Measurements from ENCODE around the gene TTC7B.
"Not testable (repeated sequence)": the region's sequence is repeated elsewhere in the genome, so short reads cannot be mapped to it uniquely, and the experiment has no call there.

Gene TTC7B

GRCh38 chr14:90830931-90831701 is 14.9 kb upstream of the TTC7B start:
- no peak for DNase-seq

GRCh38 chr14:90829677-90830076 is 13.4 kb upstream of the TTC7B start:
- DNase-seq = no peak

GRCh38 chr14:90828642-90829487 is 12.6 kb upstream of the TTC7B start:
- no peak for DNase-seq

DNA sequence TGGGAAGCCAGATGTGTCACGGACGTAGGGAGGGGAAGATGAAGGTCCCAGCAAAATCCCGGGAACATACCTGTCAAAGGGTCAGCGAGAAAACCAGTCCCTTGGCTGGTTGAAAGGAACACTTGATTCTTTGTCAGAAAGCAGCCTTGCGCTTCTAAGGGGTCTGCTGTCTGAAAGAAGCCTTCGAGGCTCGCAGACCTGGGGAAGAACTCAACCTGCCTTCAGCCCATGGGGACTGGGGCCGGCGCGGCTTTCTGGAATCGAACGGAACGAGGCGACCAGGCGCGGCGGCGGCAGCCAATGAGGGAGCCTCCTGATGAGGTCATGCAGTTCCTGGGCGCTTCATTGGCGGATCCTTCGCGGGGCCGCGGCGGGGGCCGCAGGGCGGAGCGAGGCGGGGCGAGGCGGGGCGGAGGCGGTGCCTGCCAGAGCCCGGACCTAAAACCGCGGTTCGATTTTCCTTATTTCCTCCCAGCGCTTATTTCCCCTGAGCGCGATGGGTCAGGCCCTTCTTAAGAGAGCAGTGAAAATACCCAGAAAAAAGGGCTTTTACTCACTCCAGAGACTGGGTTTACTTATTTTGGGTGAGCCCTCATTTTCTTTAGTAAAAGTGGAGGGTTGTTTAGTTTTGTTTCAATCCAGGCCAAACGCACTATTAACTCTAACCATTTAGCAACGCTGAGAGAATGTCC is 11.8 kb upstream of the TTC7B start:
- DNase-seq = peak; percentile 93

DNA sequence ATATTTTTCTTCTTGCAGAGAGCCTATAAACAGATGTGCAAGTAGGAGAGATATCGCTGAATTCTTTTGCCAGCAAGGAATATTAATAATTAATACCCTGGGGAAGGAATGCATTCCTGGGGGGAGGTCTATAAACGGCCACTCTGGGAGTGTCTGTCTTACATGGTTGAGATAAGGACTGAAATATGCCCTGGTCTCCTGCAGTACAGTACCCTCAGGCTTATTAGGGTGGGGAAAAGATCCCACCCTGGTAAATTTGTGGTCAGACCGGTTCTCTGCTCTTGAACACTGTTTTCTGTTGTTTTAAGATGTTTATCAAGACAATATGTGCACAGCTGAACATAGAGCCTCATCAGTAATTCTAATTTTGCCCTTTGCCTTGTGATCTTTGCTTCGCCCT is 7.3 kb upstream of the TTC7B start:
- not testable (repeated sequence) for DNase-seq

DNA sequence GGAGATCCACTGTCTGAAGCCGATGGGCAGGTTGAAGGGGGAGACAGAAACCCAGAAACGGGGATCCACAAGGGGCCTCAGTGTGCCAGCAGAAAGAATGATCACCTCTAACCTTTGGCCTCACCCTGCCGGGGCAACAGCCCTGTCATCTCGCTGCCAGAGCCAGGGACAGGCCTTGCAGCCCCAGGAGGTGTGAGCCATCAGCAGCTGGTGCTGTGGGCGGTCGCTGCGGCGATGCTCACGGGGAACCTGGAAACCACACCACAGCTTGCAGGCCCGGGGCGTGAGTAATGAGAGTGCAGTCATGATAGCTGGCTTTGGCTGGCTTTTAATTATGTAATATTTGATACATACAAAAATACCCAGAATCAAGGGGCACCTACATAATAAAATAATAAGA is 4.7 kb upstream of the TTC7B start:
- DNase-seq = peak; percentile 37

DNA sequence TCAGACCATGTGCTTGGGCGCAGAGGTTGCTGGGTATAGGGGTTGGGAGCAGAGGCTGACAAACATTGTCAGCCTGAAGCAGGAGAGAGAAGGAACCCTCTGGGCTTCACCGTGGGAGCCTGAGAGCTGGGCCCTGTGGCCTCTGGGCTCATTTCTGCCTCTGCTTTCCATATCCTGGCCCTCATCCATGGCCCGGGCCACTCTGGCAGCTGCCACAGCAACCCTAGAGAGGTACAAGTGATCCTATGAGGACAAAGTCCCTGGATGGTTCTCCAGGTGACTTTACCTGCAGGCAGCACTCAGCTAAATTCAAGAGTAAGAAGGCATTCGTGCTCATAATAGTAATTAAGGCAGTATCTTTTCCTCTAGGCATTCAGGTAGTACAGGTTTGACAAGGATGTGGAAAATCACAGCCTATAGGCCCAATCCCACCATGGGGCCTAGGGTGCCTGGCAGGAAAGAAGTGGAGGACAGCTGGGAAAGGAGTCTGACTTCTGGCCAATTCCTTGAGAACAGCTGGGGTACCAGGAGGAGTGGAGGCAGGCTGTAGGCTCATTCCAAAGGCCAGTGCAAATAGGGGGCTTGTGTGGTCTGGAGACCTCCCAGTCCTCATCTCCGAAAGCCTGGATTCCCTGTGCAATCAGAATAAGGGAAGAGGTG is 3.6 kb upstream of the TTC7B start:
- no peak for DNase-seq

- DNase-seq = no peak
These were observed 2.5 kb upstream of the TTC7B start for GRCh38 chr14:90818715-90819114.

GRCh38 chr14:90816681-90817436 is 629 bp upstream of the TTC7B start:
- DNase-seq = no peak

- no peak for DNase-seq
These were observed 733 bp downstream of the TTC7B start for GRCh38 chr14:90815572-90815821.

- DNase-seq = no peak
These were observed 1.2 kb downstream of the TTC7B start for GRCh38 chr14:90814806-90815571.

GRCh38 chr14:90813442-90813841 is 2.8 kb downstream of the TTC7B start:
- no peak for DNase-seq

GRCh38 chr14:90812109-90812508 is 4.1 kb downstream of the TTC7B start:
- DNase-seq = no peak

DNA sequence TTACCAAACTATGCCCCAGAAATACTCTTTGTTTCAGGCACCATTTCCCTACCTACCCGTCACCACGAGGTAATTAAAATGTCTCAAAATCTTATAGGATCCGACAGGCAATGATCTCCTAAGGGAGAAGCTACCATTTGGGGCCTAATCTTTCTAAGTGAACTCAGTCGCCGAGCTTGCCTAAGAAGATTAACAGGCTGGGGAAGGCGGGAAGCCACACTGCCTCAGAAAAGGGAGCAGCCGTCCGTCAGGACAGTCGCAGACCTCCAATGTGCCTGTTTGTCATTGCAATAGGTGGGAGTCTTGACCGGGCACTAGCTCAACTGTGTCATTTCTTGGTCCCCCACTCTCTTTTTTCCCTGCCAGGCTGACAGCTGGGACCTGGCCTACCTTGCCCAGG is 4.6 kb downstream of the TTC7B start:
- no peak for DNase-seq

- DNase-seq = no peak
These were observed 5.4 kb downstream of the TTC7B start for GRCh38 chr14:90810806-90811205.

DNA sequence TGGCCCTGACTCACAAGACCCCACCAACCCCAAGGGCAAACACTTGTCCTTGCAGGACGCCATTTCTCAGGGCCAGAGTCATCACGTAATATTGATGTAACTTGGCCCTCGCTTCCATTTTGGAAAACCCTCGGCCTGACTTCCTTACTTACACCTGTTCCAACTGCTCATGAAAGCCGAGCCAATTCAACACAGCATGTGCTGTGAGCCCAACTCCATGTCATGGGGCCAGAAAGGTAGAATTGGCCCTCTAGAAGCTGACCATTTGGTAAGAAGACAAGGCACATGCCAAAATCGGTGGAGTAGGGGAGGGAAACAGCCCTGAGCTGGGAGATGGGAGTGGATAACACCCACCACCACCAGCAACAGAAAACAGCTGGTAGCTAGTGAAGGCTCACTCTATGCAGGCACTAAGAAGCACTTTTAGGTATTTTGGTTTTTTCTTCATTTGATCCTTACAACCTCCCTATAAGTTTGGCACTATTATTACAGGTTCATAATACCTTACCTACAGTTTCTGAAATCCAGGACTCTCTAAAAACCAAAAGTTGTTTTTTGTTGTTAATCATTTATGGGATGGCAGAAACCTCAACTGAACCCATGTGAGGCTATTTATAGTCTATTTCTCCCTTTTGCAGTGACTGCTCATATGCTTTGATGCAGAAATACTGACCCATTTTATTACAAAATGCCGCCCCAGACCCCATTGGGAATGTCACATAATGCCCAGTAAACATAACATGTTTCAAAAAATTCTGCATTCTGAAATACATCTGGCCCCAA is 6.5 kb downstream of the TTC7B start:
- DNase-seq = no peak

- no peak for DNase-seq
These were observed 7.3 kb downstream of the TTC7B start for GRCh38 chr14:90808759-90809529.

DNA sequence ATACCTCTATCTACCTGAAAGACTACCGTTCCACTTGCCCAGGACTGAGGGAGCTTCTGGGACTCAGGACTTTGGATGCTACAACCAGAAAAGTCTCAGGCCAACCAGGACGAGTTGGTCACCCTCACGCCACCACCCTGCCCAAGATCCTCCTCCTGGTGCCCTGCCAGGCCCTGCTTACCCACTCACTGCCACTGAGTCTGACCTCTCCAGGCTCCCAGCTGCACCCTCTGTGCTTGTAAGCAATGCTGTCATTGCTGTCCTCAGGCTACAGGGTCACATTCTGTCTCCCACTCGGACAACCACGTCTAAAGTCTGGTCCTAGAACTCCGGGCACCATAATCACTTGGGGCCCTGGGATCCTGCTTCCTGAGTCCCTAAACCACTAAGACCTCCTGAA is 9.2 kb downstream of the TTC7B start:
- no peak for DNase-seq

DNA sequence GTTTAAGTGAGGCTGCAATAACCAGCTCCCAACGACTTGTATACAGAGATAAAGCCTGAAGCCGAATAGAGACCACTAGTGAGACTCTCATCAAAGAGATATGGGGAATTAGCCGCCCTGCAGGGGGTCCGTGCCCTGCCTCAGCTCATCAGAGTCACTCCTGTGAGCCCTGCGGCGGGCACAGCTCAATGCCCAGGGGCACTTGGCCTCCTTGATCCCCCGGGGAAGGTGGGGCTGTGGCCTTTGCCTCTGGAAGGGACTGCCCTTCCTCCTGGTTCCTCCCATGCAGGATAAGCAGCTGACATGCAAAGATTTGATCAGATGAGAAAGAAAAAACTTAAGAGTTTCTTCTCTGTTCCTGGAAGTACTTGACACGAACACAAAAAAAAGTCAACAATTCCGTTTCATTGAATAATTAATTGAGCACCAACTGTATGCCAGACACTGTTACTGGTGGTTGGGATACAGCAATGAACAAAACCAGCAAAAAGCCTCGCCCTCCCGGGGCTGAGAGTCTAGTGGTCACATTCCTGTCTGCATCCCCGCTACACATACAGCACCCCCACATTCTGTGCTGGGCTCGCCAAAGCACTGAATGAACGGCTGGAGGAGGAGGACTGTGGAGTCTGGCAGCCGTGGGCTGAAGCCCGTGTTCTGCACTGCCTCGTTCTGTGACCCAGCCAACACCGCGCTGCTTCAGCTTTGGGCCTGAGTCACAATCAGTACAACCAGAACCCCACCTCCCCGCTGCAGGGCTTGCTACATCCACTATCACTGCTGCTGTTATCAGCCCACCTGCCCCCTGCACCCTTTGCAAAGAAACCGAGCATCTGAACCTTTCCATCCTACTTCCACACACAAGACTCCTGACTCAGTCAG is 10.3 kb downstream of the TTC7B start:
- peak; percentile 62 for DNase-seq

Data from hematopoietic multipotent progenitor cell treated with erythropoietin and hydrocortisone succinate and interleukin-3 and kit ligand, for 8 days (in vitro differentiated cells).